H1 (cell line): ENCODE data around the gene RHO. TPM values are rescaled to one million over a fixed set of nuclear protein-coding genes. Genes with fewer than 3 reads are reported as not detected.

Experiments used
- CHD1 ChIP-seq: IDR thresholded peaks from 2 replicates; pipeline ENCODE4 v1.6.1; 2012; ENCODE audit warnings: low read depth, low read length, improper control_type of control experiment
- JUN ChIP-seq: IDR thresholded peaks from 2 replicates; pipeline ENCODE4 v1.6.1; 2011; ENCODE audit warnings: low read depth, mild to moderate bottlenecking, improper control_type of control experiment, low read length
- RBBP5 ChIP-seq: IDR thresholded peaks from 2 replicates; pipeline ENCODE4 v1.7.1; 2012; ENCODE audit warnings: low read depth, mild to moderate bottlenecking, inconsistent platforms, low read length, moderate library complexity, borderline replicate concordance
- YY1 ChIP-seq: IDR thresholded peaks from 2 replicates; pipeline ENCODE4 v1.6.1; 2011; ENCODE audit warnings: low read depth, mild to moderate bottlenecking, low read length
- polyA plus RNA-seq, 7 experiments: library from polyadenylated mRNA; depleted of rRNA in 3 of 7; stranded (reverse) in 5 of 7; unstranded in 2 of 7; fragments of >200 nt in 5 of 7; fragments of 200-250 nt in 2 of 7; gene quantifications; 1 replicate in 5 of 7; 2 replicates in 1 of 7; 4 replicates in 1 of 7; pipeline versions ENCODE4 v1.2.1 to v1.2.3, GENCODE V29; 2011 to 2013; ENCODE audit warnings: missing spikeins in 2 of 7, mixed read lengths in 2 of 7
- total RNA-seq: library from RNA; stranded (reverse); fragmentation: NEBNext Ultra II Directional; extraction: Animal tissue kit (Norgen Biotek cat#: 25700); gene quantifications from 2 replicates; pipeline ENCODE4 v1.2.1, GENCODE V29; 2021
- TF ChIP-seq, protein P1 (sequence below): IDR thresholded peaks from 2 replicates; pipeline ENCODE4 v1.6.1; 2012; ENCODE audit warnings: inconsistent platforms

Gene RHO
- total and polyA plus RNA-seq, 2 of the 8 experiments (the other 6 are each of a cell fraction or from before 2014, with no cell fraction given): not detected

DNA sequence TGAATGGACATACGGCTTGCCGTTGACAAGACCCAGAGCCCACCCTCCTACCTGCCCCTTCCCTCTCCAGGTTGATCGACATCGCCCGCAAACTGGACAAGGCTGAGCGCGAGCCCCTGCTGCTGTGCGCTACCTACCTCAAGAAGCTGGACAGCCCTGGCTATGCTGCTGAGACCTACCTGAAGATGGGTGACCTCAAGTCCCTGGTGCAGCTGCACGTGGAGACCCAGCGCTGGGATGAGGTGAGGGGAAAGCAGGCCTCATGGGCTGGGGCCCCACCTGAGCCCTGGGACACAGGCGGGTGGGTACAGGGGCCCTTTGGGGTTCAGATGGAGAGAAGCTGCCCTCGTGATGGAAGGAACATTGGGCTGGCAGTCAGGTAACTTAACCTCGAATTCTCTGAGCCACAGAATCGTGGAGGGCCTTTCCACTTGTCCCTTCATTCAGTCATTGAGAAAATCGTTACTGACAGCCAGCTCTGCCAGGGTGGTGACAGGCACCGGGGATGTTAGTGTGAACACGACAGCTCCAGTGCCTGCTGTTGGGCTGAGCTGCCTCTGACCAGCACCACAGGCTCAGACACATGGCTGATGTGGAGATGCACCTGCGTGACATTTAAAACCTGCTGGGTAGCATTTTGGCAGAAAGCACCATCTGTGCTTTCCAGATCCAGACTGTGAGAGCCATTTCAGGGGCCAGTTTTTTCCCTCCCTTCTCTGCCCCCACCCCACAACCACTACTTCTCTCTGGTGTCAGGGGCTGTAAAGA lies 25.6 kb upstream of the RHO start (continued):
- TF ChIP-seq, protein P1, sequence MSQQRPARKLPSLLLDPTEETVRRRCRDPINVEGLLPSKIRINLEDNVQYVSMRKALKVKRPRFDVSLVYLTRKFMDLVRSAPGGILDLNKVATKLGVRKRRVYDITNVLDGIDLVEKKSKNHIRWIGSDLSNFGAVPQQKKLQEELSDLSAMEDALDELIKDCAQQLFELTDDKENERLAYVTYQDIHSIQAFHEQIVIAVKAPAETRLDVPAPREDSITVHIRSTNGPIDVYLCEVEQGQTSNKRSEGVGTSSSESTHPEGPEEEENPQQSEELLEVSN: no peak
- TF ChIP-seq JUN (no peak), RBBP5 (no peak), CHD1 (no peak), YY1 (no peak)
